PC-9 (cell line): Measurements from ENCODE around the gene CDC25A. TPM values are rescaled to one million over a fixed set of nuclear protein-coding genes. Genes with fewer than 3 reads are reported as not detected.

Experiments used
- BruUV-seq: library from RNA; stranded (reverse); fragments of 400-500 nt; replicated peaks from 2 replicates; lab custom pipeline; 2021; lab: Mats Ljungman, UMichigan
- CTCF ChIA-PET: fragments of 300-600 bp; sonication (Branson Sonifier 250); formaldehyde crosslinking; loops from one replicate; lab custom pipeline; 2022; ENCODE audit warnings: antibody characterized with exemption; lab: Charles Lee
- POLR2A ChIA-PET: fragments of 300-600 bp; sonication (Branson Sonifier 250); formaldehyde crosslinking; loops from one replicate; lab custom pipeline; 2022; ENCODE audit warnings: antibody characterized with exemption; ENCODE audit not compliant: unreplicated experiment; lab: Charles Lee
- DNase-seq, 2 experiments: peaks; one replicate each; pipeline versions ENCODE4 v3.0.0 to v3.0.0-alpha.2; 2015 to 2022; ENCODE audit warnings: mixed read lengths in 1 of 2
- H2AFZ ChIP-seq: fragments of 200-600 bp; sonication (generic); 2 replicates; pipeline ENCODE4 v1.8.1; 2017; ENCODE audit warnings: antibody characterized with exemption
- H3F3A ChIP-seq: fragments of 200-600 bp; sonication (generic); 2 replicates; pipeline ENCODE4 v1.8.1; 2017; ENCODE audit warnings: antibody characterized with exemption, mild to moderate bottlenecking, low read depth; ENCODE audit not compliant: insufficient read depth
- H3K27ac ChIP-seq: fragments of 200-600 bp; sonication (generic); 2 replicates; pipeline ENCODE4 v1.6.1; 2016; ENCODE audit warnings: mixed run types
- H3K27me3 ChIP-seq: fragments of 200-600 bp; sonication (generic); 2 replicates; pipeline ENCODE4 v1.6.1; 2016; ENCODE audit warnings: low read depth, mixed run types; ENCODE audit not compliant: insufficient read depth
- H3K36me3 ChIP-seq: fragments of 200-600 bp; sonication (generic); 2 replicates; pipeline ENCODE4 v1.6.1; 2016; ENCODE audit warnings: low read depth, mixed run types
- H3K4me1 ChIP-seq: fragments of 200-600 bp; sonication (generic); replicated peaks from 2 replicates; pipeline ENCODE4 v1.6.1; 2016; ENCODE audit warnings: mixed run types; ENCODE audit not compliant: insufficient read depth
- H3K4me2 ChIP-seq: fragments of 200-600 bp; sonication (generic); 2 replicates; pipeline ENCODE4 v1.6.1; 2017; ENCODE audit warnings: mixed run types
- H3K4me3 ChIP-seq: fragments of 200-600 bp; sonication (generic); 2 replicates; pipeline ENCODE4 v1.6.1; 2016; ENCODE audit warnings: mixed run types
- H3K79me2 ChIP-seq: fragments of 200-600 bp; sonication (generic); 2 replicates; pipeline ENCODE4 v1.6.1; 2017; ENCODE audit warnings: low read depth, mixed run types
- H3K9me2 ChIP-seq: fragments of 200-600 bp; sonication (generic); 2 replicates; pipeline ENCODE4 v1.8.1; 2017; ENCODE audit warnings: mild to moderate bottlenecking; ENCODE audit not compliant: insufficient read depth
- H3K9me3 ChIP-seq: fragments of 200-600 bp; sonication (generic); 2 replicates; pipeline ENCODE4 v1.8.1; 2016; ENCODE audit warnings: low read depth; ENCODE audit not compliant: insufficient read depth
- H4K20me1 ChIP-seq: fragments of 200-600 bp; sonication (generic); 2 replicates; pipeline ENCODE4 v1.8.1; 2017; ENCODE audit not compliant: insufficient read depth
- CTCF ChIP-seq: fragments of 200-600 bp; sonication (generic); conservative IDR thresholded peaks from 2 replicates; pipeline ENCODE4 v1.6.1; 2017; ENCODE audit warnings: mixed run types, antibody characterized with exemption, mild to moderate bottlenecking, moderate library complexity
- EZH2 ChIP-seq: fragments of 200-600 bp; sonication (generic); IDR thresholded peaks from 2 replicates; pipeline ENCODE4 v1.8.0; 2017; ENCODE audit warnings: antibody characterized with exemption, low read depth
- intact Hi-C: fragments of 100-400 bp; cut with micrococcal nuclease; formaldehyde crosslinking; loops from one replicate; pipeline ENCODE4 v1.10.0; 2022; ENCODE audit not compliant: unreplicated experiment
- total RNA-seq: library from RNA; stranded (reverse); gene quantifications from 2 replicates; pipeline ENCODE4 v1.2.3, GENCODE V29; 2021

The CDC25A gene
- total RNA-seq, 1 experiment from 2014 or later = 9.7 TPM

GRCh38 chr3:48120223-48120622 lies 68.0 kb downstream of the CDC25A start:
- Histone ChIP-seq H3K36me3 (no peaks in the 10 kb centered on the region), H3K9me2 (no peaks in the 10 kb centered on the region), H3K27ac (no peak overlapping the region), H3K9me3 (no peaks in the 10 kb centered on the region), H3K79me2 (no peaks in the 10 kb centered on the region), H3K27me3 (no peaks in the 10 kb centered on the region), H4K20me1 (no peaks in the 10 kb centered on the region), H3K4me1 (no peaks in the 10 kb centered on the region), H3F3A (no peaks in the 10 kb centered on the region), H3K4me2 (no peak overlapping the region), H3K4me3 (no peak overlapping the region), H2AFZ (no peak overlapping the region)
- intact Hi-C loops = no loop called here
- CTCF ChIA-PET = no interaction called here
- no peak for DNase-seq
- BruUV-seq = no TSS peak
- POLR2A ChIA-PET = interaction anchor here (0.7 kb wide), 1 partner anchor 184 kb away, joined by 3 read pairs; no protein-coding TSS in a partner anchor
- TF ChIP-seq EZH2 = no peak
- no peak for TF ChIP-seq CTCF

- ChIA-PET CTCF (no interaction called here), POLR2A (no interaction called here)
- H2AFZ ChIP-seq = no peak overlapping the region
- H3K36me3 ChIP-seq = no peaks in the 10 kb centered on the region
- H3K4me3 ChIP-seq = no peak overlapping the region
- H3K4me1 ChIP-seq = no peaks in the 10 kb centered on the region
- intact Hi-C loops = no loop called here
- H3F3A ChIP-seq = no peaks in the 10 kb centered on the region
- no peak overlapping the region for H3K27ac ChIP-seq
- TF ChIP-seq EZH2 = no peak
- TF ChIP-seq CTCF = no peak
- no peaks in the 10 kb centered on the region for H3K9me3 ChIP-seq
- no peaks in the 10 kb centered on the region for H3K27me3 ChIP-seq
- DNase-seq = no peak
- H3K79me2 ChIP-seq = no peaks in the 10 kb centered on the region
- H3K9me2 ChIP-seq = no peaks in the 10 kb centered on the region
- no peaks in the 10 kb centered on the region for H4K20me1 ChIP-seq
- no TSS peak for BruUV-seq
- no peak overlapping the region for H3K4me2 ChIP-seq
These were observed 68.6 kb downstream of the CDC25A start for GRCh38 chr3:48119505-48120193.

- Histone ChIP-seq H4K20me1 (no peaks in the 10 kb centered on the region), H3K27ac (no peak overlapping the region), H3K9me3 (no peaks in the 10 kb centered on the region), H3K79me2 (no peaks in the 10 kb centered on the region), H3K4me3 (no peak overlapping the region), H3K9me2 (no peaks in the 10 kb centered on the region), H3K4me1 (no peaks in the 10 kb centered on the region), H3K4me2 (no peak overlapping the region), H3K36me3 (no peaks in the 10 kb centered on the region), H2AFZ (no peak overlapping the region), H3K27me3 (no peaks in the 10 kb centered on the region), H3F3A (no peaks in the 10 kb centered on the region)
- intact Hi-C loops = no loop called here
- no TSS peak for BruUV-seq
- no peak for TF ChIP-seq CTCF
- ChIA-PET CTCF (no interaction called here), POLR2A (no interaction called here)
- DNase-seq = no peak
These were observed 69.3 kb downstream of the CDC25A start for GRCh38 chr3:48118928-48119327.
